Activated gamma-delta T cell treated with anti-CD3 and anti-CD28 coated beads, Interleukin-2, amount 50 U/mL, for 16 hours (primary cell): ENCODE measurements around the gene CFAP251.
"Not testable (repeated sequence)": the region's sequence is repeated elsewhere in the genome, so short reads cannot be mapped to it uniquely, and the experiment has no call there.

Experiments used
- DNase-seq: peaks from one replicate; pipeline ENCODE4 v3.0.0-alpha.2; 2020; ENCODE audit warnings: low read depth

Gene CFAP251

GRCh38 chr12:121911824-121912585 is 6.4 kb upstream of the CFAP251 start:
- no peak for DNase-seq

DNA sequence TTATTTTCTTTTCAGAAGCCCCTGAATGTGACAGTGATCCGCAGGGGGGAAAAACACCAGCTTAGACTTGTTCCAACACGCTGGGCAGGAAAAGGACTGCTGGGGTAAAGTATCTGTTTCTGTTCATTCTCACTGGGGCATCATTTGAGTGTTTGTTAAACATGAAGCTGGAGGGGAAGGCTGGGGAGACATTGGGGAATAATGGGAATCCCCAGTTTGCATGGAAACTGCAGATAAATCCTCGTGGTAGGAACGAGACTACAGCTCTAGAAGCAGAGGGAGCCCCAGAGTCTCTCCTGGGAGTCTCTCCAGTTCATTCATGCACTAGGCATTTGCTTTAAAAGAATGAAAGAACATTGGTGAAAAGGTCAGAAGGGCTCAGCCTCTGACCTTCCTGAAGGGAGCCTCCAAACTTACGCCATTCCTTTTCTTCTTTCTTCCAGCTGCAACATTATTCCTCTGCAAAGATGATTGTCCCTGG is 2.5 kb upstream of the CFAP251 start:
- DNase-seq = no peak

- no peak for DNase-seq
These were observed 1.7 kb upstream of the CFAP251 start for GRCh38 chr12:121916719-121917118.

- DNase-seq = no peak
These were observed 267 bp downstream of the CFAP251 start for GRCh38 chr12:121918679-121919038.

DNA sequence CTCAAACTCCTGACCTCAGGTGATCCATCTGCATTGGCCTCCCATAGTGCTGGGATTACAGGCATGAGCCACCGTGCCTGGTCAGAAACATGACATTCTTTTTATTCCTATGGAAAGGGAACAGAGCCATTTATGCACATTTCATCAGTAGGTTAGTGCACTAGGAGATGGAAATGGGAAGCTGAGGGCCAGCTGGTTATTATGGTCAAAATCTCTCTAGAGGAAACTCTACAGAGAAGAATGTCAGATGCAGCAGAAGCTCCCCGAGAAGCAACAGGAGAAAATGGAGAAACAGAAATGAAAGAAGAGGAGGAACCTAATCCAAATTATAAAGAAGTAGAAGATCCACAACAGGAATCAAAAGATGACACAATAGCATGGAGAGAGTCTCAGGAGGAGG is 2.7 kb downstream of the CFAP251 start:
- no peak for DNase-seq

DNA sequence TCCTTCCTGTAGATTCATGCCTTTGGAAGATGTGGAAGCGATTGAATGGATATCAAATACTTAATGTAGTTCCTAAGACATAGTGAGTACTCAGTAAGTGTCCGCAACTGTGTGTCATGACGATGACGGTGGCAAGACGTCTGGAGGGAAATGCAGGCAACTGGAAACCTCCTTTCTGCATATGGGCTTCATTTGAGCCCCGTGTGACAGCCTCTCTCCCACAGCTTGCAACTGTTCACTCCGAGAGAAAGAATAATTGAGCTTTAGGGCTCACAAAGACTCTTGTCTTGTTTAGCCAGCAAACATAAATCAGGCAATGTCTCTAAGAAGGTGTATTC is 6.9 kb downstream of the CFAP251 start:
- DNase-seq = no peak

- no peak for DNase-seq
These were observed 8.7 kb downstream of the CFAP251 start for GRCh38 chr12:121926874-121927706.

DNA sequence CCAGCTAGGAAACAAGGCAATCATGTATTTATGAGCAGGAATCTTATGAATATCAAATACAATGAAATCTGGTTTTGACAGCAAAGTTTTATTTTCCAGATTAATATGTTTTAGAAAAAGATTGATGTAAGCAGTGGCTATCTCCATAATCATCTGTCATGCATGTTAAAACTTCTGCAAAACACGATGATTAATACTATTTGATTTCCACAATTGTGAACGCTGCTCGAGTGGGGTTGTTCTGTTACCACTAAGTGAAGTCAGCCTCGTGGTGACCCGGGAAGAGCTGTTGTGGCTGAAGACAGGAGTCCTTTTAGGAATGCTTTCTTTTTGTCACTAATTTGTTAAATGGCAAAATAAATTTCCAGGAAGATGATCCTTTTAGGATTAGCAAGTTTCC is 9.4 kb downstream of the CFAP251 start:
- DNase-seq = no peak

GRCh38 chr12:121929545-121929944 is 11.2 kb downstream of the CFAP251 start:
- DNase-seq = not testable (repeated sequence)

GRCh38 chr12:121930862-121931261 is 12.5 kb downstream of the CFAP251 start:
- DNase-seq = no peak

DNA sequence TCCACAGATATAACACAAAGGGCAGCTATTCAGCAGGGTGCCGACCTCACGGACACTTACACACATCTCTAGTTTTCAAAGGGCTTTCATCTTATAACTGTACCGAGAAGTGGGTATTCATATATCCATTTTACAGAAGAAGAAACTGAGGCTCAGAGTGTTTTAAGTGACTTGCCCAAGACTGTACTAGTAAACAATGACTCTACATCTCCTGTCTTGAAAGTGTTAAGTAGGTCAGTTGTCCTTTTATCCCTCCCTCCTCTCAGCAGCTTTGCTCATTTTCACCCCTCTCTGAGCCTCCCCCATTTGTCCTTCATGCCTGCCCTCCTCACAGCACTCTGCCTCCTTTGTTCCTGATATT is 13.8 kb downstream of the CFAP251 start:
- no peak for DNase-seq

- no peak for DNase-seq
These were observed 14.6 kb downstream of the CFAP251 start for GRCh38 chr12:121932914-121933521.

DNA sequence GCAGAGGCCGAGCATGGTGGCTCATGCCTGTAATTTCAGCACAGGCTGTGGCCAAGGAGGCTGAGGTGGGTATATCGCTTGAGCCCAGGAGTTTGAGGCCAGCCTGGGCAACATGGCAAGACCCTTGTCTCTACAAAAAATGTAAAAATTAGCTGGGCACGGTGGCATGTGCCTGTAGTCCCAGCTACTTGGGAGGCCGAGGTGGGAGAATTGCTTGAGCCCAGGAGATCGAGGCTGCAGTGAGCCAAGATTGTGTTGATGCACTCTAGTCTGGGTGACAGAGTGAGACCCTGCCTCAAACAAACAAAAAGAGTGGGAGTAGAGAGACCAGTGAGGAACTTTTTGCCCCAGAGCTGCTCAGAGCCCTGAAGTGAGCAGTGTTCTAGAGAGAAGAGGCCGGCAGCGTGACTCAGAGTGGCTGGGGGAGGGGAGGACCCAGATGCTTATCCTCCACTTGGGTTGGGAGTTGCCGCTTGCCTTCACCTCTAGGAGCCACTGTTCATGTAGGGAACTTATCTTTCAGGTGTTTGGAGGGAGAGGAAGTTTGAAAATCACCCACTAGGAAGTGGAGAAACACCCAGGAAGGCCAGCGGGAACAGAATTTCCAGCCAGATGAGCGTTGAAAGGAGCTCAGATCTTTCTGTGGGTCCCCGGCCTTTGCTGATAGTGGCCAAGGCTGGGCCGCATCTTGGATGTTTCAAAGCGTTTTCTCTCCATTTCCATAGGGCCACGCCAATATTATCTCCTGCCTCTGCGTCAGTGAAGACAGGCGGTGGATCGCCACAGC is 15.3 kb downstream of the CFAP251 start:
- no peak for DNase-seq

DNA sequence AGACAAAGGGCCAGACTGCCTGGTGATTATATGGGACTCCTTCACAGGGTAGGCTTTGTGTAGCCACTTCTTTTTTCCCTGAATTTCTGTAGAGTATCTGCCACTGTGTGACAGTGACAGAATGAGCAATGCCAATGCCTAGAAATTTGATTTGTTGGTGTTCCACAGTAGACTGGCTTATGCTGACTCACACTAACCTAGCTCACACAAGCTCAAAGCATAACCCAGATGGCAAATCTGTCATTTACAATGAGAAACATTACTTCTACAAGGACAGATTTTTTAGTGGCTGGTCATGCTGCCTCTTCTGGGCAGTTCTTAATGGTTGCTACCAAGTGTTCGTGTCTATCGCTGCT is 15.9 kb downstream of the CFAP251 start:
- DNase-seq = no peak

GRCh38 chr12:121937654-121938053 is 19.3 kb downstream of the CFAP251 start:
- DNase-seq = no peak

GRCh38 chr12:121939186-121939585 is 20.8 kb downstream of the CFAP251 start:
- DNase-seq = no peak

GRCh38 chr12:121939992-121940766 is 21.8 kb downstream of the CFAP251 start:
- DNase-seq = no peak

- no peak for DNase-seq
These were observed 23.8 kb downstream of the CFAP251 start for GRCh38 chr12:121942145-121942718.

DNA sequence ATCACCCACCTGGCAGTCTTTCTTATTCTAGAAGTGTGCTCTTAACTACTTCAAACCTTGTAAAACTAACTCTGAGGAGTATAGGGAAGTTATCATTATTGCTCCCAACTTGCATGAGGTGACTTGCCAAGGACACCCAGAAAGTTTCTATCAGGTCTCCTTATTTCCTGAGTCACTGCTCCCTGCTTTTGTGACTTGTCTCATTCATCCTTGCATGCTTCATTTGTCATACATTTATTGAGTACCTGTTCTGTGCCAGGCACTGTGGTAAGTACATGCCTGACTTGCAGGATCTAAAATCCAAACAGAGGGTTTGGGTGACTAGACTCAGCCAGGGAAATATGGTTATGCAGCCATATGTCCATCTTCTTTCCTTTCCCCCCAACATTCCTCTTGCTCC is 25.5 kb downstream of the CFAP251 start:
- DNase-seq = no peak

DNA sequence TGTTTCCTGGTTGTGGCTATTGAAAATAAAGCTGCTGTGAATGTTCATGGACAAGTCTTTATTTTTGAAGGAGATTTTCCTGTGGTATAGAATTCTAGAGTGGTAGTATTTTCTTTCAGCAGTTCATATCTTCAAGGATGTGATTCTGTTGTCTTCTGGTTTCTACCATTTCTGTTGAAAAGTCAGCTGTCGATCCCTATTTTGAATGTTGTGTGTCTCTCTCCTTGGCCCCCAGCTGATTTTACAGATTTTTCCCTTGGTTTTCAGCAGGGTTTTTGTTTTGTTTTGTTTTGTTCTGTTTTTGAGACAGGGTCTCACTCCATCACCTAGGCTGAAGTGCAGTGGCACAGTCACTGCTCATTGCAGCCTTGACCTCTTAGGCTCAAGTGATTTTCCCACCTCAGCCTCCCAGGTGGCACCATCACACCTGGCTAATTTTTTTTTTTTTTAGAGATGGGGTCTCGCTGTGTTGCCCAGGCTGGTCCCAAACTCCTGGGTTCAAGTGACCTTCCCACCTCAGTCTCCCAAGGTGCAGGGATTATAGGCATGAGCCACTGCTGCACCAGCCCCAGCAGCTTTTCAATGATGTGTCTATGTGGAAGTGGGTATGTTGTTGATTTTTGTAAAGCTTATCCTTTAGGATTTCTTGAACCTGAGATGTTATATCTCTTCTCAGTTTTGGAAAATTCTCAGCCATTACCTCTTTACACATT is 28.1 kb downstream of the CFAP251 start:
- DNase-seq = no peak

DNA sequence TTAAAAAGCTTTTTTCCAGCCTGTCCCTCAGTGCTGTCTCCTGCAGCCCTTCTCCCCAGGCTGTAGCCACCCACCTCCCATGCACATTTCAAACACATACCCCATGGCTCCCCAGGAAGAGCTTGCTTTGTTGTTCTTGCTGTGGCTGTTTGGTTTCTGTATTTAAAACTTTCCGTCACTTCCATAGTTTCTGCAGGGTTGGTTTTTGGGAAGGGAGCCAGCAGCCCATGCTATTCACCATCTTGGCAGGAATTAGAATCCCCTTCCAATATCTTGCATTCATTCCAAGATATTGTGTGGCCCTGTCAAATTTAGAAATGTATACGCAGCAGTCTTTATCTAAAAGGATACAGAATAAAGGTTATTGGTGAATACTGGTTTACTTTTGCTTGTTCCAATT is 29.6 kb downstream of the CFAP251 start:
- DNase-seq = no peak
